HG03342 (cell line): ENCODE data around the gene TSSC4.
"Not testable (repeated sequence)": the region's sequence is repeated elsewhere in the genome, so short reads cannot be mapped to it uniquely, and the experiment has no call there.

ENCODE experiments used
- ATAC-seq: cut with Tn5 transposase; IDR thresholded peaks from one replicate; pipeline ENCODE4 v1.9.1; 2021; ENCODE audit warnings: mild to moderate bottlenecking, moderate library complexity; ENCODE audit not compliant: unreplicated experiment

Gene TSSC4

DNA sequence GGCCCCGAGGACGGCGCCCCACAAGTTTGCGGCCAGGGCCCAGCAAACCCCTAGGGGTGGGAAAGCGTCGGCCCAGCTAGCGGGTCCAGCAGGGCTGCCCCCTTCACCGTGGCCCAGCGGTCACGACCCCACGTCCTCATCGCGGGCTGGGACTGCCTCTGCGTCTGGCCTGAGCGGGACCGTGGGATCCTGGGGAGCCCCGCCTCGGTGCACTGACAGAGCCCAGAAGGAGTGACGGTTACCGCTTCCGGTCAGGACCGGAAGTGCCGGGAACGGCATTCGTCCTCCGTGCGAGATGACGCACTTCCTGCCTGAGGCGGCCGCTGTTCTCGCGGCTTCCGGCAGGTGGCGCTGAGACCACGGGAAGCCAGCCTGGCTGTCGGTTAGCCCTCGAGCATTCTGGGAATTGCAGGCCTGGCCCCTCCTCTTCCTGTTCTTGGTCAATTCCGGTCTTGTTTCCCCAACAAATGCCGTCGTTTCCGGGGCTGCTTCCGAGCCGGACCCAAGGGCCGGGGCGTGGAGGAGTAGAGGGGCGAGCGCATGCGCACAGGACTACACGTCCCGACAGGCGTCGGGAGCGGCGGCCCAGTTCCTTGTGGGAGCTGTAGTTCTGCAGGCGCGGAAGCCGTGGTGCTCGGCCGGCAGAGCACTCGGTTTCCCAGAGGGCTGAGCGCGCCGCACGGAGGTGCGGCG lies at the start of gene TSSC4:
Gene TSSC4, plus strand, starts transcription at position 682 of the 693 bp plus-strand sequence. CDS start 1,884 bp downstream, outside the sequence.
- peak; percentile 82 for ATAC-seq

GRCh38 chr11:2351701-2352100 lies 48.8 kb upstream of the TSSC4 start:
- no peak for ATAC-seq

- ATAC-seq, result no peak
These were observed 48.1 kb upstream of the TSSC4 start for GRCh38 chr11:2352420-2352819.

- ATAC-seq, result no peak
These were observed 45.4 kb upstream of the TSSC4 start for GRCh38 chr11:2355000-2355644.

GRCh38 chr11:2357246-2357645 lies 43.3 kb upstream of the TSSC4 start:
- no peak for ATAC-seq

GRCh38 chr11:2357651-2358050 lies 42.9 kb upstream of the TSSC4 start:
- ATAC-seq, result not testable (repeated sequence)

- no peak for ATAC-seq
These were observed 41.7 kb upstream of the TSSC4 start for GRCh38 chr11:2358754-2359442.

GRCh38 chr11:2359557-2359956 lies 41.0 kb upstream of the TSSC4 start:
- ATAC-seq, result no peak

DNA sequence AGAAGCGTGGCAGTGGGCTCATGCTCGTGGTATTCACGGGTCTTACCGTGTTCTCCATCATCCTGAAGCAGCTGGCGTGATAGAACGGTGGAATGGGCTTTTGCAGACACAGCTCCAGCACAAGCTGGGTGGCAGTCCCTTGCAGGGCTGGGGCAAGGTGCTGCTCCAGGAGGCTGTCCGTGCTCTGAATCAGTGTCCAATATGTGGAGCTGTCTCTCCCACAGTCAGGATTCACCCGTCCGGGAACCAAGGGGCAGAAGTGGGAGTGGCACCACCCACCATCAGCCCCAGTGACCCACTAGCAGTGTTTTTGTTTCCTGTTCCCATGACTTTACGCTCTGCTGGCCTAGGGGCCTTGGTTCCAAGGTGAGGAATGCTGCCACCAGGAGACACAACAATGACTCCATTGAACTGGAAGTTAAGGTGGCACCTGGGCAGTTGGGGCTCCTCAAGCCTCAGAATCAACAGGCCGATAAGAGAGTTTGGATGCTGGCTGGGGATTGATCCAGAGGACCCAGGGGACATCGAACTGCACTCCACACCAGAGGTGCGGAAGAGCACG lies 40.4 kb upstream of the TSSC4 start:
- ATAC-seq, result no peak

GRCh38 chr11:2361565-2361964 lies 39.0 kb upstream of the TSSC4 start:
- no peak for ATAC-seq

DNA sequence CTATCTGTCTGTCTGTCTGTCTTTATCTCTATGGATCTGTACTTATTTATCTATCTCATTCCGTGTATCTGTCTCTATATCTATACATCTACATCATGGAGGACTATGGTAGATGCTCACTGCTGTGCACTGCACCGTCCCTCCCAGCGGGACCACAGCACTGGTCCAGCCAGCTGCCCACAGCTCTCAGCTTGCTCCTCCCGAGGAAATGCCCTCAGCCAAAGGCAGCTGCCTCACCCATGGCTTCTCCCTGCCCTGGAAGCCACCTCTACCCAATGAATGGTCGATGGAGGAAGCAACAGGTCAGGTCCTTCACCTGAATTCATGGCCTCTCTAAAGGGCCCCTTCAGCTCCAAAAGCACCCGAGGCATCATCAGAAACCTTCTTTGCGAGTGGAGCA lies 38.1 kb upstream of the TSSC4 start:
- ATAC-seq, result no peak

- ATAC-seq, result no peak
These were observed 37.4 kb upstream of the TSSC4 start for GRCh38 chr11:2363130-2363529.

DNA sequence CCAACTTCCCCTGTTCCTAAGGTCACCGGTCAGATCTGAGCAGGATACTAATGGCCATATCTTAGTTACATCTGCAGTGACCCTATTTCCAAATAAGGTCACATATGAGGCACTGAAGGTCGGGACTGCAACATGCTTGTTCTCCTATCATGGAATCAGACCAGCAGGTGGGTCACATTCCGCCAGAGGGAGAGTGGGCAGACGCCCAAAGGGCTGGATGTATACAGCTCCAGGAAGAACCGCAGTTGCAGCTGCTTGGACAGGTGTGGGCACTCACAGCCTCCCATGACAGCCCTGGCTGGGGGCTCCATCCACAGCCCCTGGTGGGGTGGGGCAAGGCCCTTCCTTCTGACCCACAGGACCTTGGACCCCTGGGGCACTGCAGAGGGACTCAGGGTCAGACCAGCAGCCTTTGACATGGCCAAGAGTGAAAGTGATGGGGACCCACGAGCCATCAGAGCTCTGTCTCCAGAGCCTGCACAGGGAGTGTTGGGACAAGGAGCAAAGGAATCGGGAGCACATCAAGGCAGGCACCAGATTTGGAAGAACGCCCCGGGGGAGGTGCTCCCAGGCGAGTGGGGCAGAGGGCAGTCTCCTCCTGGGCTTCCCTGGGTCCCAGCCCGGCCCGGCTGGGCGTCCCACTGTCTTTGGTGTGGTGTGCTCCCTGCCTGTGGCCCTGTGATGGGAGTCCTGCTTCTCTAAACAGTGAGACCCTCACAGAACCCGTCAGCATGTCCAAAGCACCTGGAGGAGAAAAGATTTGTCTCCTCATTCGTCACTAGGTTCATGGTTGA lies 36.8 kb upstream of the TSSC4 start:
- ATAC-seq, result no peak

DNA sequence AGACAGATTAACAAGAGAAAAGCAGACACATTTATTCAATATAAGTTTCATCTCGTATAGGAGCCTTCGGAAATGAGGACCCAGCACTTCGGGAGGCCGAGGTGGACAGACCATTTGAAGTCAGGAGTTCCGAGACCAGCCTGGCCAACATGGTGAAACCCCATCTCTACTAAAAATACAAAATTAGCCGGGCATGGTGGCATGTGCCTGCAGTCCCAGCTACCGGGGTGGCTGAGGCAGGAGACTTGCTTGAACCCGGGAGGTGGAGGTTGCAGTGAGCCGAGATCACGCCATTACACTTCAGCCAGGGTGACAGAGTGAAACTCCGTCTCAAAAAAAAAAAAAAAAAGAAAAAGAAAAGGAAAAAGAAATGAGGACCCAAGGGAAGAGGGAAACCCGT lies 36.2 kb upstream of the TSSC4 start:
- ATAC-seq, result not testable (repeated sequence)

- no peak for ATAC-seq
These were observed 34.9 kb upstream of the TSSC4 start for GRCh38 chr11:2365571-2366210.

GRCh38 chr11:2366276-2366675 lies 34.3 kb upstream of the TSSC4 start:
- no peak for ATAC-seq

DNA sequence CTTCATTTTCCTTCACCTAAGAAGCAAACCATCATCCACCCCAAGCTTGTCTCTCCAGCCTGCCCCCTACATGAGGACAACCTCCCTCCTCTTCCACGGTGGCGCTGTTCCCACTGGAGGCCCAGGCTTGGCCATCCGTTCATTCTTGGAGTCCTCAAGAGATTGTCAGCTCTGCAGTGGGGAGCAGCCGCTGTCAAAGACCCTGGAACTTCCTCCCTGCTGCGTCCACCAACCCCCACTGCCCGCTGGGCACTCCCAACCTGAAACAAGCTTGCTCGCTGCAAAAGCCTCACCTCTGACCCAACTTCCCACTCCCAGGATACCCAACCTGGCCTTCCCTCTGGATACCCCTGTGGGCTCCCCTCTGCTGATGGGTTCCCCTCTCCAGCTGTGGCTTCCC lies 33.8 kb upstream of the TSSC4 start:
- ATAC-seq, result no peak

DNA sequence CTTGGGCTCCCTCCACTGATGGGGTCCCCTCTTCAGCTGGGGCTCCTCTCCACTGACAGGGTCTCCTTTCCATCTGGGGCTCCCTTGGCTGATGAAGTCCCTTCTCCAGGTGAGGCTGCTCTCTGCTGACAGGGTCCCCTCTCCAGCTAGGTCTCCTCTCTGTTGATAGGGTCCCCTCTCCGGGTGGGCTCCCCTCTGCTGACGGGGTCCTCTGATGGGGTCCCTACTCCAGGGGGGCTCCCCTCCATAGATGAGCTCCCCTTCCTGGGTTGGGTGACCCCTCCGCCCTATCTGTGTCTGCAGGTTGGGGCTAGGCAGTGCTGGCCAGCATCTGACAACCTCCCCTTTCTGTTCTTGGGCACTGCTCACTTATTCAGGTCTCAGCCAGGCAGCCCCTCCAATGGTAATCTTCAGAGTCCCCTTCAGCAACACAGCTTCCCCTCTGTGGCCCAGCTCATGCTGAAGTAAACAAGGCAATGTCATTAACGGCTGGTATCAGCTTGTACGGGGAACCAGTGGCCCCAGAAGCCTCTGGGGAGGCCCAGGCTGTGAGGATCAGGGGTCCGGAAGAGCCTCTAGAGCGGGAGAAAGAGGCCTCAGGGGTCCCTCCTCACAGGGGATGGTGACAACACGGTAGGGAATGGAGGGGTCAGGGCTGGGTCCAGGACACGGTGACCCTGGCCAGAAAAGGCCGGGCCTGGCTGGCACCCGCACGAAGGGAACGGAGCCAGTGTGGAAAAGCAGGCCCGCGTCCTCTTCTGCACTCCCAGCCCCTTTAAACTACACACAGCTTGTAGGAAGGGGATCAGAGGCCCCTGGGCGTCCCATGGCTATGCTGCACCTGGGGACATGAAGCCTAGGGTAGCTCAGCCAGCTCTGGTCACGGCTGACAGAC lies 33.0 kb upstream of the TSSC4 start:
- ATAC-seq, result no peak

- ATAC-seq, result no peak
These were observed 32.2 kb upstream of the TSSC4 start for GRCh38 chr11:2368178-2368850.
